H7 (cell line): Measurements from ENCODE around the gene ATOSA. TPM values are rescaled to one million over a fixed set of nuclear protein-coding genes. Genes with fewer than 3 reads are reported as not detected.

Source experiments
- DNase-seq: peaks from one replicate; pipeline ENCODE4 v3.0.0; 2012
- H3K27me3 ChIP-seq: 2 replicates; pipeline ENCODE4 v1.6.0; 2011; ENCODE audit warnings: mild to moderate bottlenecking, low read length; ENCODE audit not compliant: control insufficient read depth, insufficient read depth
- H3K36me3 ChIP-seq: replicated peaks from 2 replicates; pipeline ENCODE4 v1.5.1; 2011; ENCODE audit warnings: low read length; ENCODE audit not compliant: control insufficient read depth, insufficient read depth
- H3K4me3 ChIP-seq: 2 replicates; pipeline ENCODE4 v1.5.1; 2011; ENCODE audit warnings: low read depth, mild to moderate bottlenecking, control low read depth, low read length, moderate library complexity; ENCODE audit not compliant: insufficient read depth
- total RNA-seq: library from RNA; depleted of rRNA; stranded (reverse); fragments of >200 nt; shearing (Covaris generic); gene quantifications from 2 replicates; pipeline ENCODE4 v1.2.3, GENCODE V29; 2014

Gene ATOSA
- total RNA-seq, 1 experiment from 2014 or later: 3.7 TPM

DNA sequence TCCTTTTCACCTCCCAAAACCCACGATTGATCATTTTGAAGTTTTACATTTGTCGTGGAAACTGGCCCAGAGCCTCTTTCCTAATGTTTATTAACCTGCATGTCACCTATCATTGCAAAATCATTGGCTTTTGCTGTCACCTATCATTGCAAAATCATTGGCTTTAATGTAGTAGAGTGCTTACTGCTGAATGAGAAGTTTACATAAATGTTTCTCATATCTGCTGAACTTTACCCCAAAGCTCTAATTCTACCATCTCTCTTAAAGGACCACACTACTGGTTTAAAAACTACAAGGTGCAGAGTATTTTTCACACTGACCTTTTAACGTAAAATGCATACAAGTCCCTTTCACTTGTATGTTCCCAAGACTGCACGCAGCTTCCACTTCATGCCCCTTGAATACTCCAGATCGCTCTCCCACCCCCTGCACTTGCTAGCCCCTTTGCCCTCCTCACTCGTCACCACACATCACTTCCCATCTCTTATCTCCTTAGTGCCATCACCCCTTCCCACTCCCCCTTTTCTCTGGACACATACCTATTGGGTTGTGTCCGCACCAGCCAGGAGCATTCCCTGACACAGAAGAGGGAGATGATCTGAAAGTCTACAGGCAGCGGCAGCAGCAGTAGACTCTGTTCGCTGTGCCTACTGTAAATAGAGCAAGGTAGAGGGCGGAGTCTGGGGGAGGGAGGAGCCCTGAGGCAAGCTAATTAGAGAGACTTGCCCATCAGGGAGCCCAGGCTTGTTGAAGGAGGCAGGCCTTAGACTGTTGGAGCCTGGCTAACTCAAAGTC, 30.2 kb upstream of the ATOSA start:
- H3K36me3 ChIP-seq: no peaks in the 10 kb centered on the region
- peak overlapping the region; percentile 25; the same call in 1 of the 2 replicates for H3K4me3 ChIP-seq
- H3K27me3 ChIP-seq: no peaks in the 10 kb centered on the region
- DNase-seq: peak; percentile 57

DNA sequence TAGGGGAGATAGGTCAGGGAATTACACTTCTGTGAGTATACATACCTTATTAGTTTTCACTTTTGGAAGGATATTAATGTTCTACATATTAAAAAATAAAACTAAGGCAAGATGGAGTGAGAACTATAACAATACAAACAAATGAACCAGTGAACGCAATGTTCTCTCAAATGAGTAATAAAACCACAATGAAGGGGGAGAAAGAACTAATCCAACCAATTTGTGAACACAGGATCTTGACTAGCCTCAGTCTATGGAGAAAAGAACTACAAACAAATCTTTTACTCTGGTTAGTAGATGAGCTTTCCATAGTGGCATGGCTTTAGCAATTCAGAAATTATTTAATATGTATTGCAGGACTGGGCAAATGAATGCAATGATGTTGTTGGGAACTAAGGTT, 26.9 kb upstream of the ATOSA start:
- Histone ChIP-seq H3K36me3 (no peaks in the 10 kb centered on the region), H3K4me3 (no peak overlapping the region)

DNA sequence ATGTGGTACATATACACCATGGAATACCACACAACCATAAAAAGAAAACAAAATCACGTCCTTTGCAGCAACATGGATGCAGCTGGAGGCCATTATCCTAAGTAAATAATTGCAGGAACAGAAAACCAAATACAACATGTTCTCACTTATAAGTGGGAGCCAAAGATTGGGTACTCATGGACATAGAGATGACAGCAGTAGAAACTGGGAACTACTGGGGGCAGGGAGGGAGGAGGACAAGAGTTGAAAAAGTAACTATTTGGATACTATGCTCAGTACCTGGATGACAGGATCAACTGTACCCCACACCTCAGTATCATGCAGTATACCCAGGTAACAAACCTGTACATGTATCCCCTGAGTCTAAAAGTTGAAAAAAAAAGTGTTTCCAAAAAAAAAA, 23.2 kb upstream of the ATOSA start:
- Histone ChIP-seq H3K36me3 (no peaks in the 10 kb centered on the region), H3K4me3 (no peak overlapping the region)

More for the DNA sequence above, 26.9 kb upstream of the ATOSA start:
- no peak for DNase-seq
- H3K27me3 ChIP-seq: no peaks in the 10 kb centered on the region

DNA sequence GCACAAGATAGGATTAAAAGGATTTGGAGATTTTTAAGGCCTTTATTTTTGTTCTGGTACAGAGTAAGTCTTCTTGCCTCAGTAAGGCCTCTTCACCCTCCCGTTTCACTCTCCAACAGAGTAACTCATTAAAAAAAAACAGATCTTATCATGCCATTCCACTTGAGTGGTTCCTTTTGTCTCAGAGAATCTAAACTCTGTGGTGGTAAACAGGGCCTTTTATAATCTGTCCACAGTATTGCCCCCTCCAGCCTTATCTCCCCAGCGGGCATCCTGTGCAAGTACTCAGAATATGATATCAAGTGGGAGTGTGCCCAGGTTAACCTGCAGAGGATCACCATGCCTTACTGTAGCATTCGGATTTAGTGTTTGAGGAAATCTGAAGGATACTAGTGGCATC, 20.3 kb upstream of the ATOSA start:
- no peak for DNase-seq
- no peaks in the 10 kb centered on the region for H3K27me3 ChIP-seq
- H3K36me3 ChIP-seq: no peaks in the 10 kb centered on the region
- H3K4me3 ChIP-seq: no peak overlapping the region

More for the DNA sequence above, 23.2 kb upstream of the ATOSA start:
- no peaks in the 10 kb centered on the region for H3K27me3 ChIP-seq
- DNase-seq: no peak

DNA sequence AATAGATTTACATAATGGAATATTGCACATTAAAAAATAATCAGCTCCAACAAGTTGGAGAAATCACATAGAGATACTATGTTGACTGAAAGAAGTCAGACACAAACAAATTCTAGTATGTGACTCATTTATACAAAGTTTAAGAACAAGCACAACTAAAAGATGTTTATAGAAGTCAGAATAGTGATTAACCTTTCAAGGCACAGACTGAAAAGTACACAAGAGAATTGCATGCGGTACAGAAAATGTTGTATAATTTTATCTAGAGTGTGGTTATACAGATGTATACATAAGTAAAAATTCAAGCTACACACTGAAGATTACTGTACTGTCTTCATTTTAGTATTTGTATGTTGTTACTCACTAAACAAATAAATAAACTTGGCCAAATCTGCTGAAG, 19.3 kb upstream of the ATOSA start:
- Histone ChIP-seq H3K27me3 (no peaks in the 10 kb centered on the region), H3K36me3 (no peaks in the 10 kb centered on the region), H3K4me3 (no peak overlapping the region)
- no peak for DNase-seq

DNA sequence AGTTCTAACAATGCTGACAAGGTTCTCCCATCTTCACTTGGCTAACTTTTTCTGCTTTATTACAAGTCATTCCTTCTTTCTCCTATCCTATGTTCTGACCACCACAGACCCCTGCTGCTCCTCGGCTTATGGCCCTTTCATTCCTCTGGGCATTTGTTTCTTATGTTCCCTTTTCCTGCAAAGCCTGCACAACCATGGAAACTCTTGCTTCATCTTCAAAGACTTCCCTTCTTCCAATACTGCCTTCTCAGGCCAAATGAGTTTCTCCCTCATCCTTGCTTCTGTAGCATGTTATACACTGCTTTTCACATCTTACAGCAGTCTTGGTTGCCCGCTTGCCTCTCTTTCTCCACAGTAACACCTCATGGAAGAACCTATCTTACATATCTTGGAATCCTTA, 17.9 kb upstream of the ATOSA start:
- H3K4me3 ChIP-seq: no peak overlapping the region
- H3K27me3 ChIP-seq: no peaks in the 10 kb centered on the region

DNA sequence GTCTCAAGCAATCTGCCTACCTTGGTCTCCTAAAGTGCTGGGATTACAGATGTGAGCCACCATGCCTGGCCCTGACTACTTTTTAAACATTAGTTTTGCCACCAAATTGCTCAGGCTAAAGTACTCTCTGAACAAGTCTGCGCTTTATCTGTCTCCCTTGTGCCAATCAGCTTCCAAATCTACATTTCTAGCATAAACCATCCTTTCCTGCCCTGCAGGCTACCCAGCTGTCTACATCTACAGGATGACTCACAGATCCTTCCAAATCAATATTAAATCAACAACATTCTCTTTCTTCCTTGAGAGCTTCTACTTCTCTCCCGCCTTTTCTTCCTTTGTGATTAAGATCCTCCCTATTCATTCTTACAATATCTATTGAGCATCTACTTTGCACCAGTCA, 16.0 kb upstream of the ATOSA start:
- no peak for DNase-seq
- Histone ChIP-seq H3K36me3 (no peaks in the 10 kb centered on the region), H3K27me3 (no peaks in the 10 kb centered on the region)

More for the DNA sequence above, 17.9 kb upstream of the ATOSA start:
- no peak for DNase-seq
- H3K36me3 ChIP-seq: no peaks in the 10 kb centered on the region

DNA sequence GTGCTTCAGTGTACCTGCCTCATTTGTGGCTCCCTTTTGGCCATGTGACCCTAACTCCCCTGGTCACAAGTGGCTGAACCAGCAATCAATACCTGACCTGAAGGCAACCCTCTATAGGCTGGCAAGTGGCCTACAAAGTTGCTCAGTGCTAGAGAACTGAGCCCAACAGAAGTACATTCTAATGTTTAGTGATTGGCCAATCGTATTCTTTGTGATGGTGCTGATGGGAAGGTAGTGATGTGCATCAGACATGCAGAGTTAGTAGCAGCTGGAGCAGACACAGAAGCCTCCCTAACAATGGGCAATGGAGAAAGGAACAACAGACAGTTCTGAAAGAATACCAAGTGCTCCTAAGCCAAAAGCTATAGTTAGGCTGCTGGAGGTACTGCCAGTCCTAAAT, 10.4 kb upstream of the ATOSA start:
- Histone ChIP-seq H3K4me3 (no peak overlapping the region), H3K27me3 (no peaks in the 10 kb centered on the region), H3K36me3 (no peaks in the 10 kb centered on the region)
- DNase-seq: no peak

More for the DNA sequence above, 16.0 kb upstream of the ATOSA start:
- no peak overlapping the region for H3K4me3 ChIP-seq

DNA sequence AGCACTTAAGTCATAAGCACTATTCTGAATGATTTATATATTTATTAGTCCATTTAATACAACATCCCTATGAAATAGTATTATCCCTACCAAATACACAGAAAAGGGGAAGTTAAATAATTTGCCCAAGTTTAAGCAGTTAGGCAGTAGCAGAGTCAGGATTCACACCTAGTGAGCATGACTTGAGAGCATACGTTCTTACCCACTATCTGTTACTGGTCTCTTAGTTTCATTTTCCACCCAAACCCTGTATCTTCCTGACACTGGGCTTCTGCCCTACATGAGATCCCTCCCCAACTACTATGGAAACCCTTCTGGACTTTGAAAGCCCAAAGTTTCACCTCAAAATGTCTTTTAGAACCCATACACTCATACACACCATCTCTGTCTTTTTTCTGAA, 4.4 kb upstream of the ATOSA start:
- no peak overlapping the region for H3K4me3 ChIP-seq
- H3K27me3 ChIP-seq: no peaks in the 10 kb centered on the region; the same call in 1 of the 2 replicates
- no peak for DNase-seq
- H3K36me3 ChIP-seq: no peaks in the 10 kb centered on the region

DNA sequence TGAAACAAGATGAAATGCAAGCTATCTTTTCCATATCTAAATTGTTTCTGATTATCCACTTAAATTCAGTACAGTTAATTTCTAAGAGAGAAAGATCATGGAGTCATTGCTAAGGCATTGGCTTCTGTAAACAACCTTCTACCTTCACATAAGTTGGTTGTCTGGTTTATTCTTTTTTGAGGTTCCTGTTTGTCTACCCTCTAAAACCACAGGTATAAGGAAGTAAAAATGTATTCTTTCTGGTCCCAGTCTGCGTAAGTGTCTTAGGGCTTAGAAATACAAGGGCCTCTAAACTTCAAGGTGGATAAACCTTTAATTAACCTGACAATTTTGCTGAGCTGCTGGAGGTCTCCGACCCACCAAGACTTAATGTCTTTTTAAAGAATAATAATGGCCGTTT, 3.6 kb upstream of the ATOSA start:
- Histone ChIP-seq H3K4me3 (no peak overlapping the region), H3K36me3 (no peaks in the 10 kb centered on the region), H3K27me3 (no peaks in the 10 kb centered on the region; the same call in 1 of the 2 replicates)
- no peak for DNase-seq

DNA sequence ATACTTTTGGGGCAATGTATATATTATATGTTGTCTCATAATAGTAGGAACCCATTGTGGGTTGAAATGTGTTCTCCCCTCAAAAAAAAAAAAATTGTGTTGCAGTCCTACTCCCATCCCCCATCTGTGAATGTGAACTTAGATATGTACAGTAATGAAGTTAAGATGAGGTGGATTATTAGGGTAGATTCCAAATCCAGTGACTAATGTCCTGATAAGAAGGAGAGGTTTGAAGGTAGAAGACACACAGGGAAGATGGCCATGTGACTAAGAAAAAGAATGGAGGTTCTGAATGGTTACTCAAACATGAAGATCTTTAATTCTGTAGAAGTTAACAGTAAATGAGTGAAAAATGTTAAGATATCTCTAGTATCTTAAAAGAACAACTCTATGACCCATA, 3.0 kb upstream of the ATOSA start:
- H3K4me3 ChIP-seq: no peak overlapping the region
- H3K27me3 ChIP-seq: no peaks in the 10 kb centered on the region; the same call in 1 of the 2 replicates
- DNase-seq: no peak
- no peaks in the 10 kb centered on the region for H3K36me3 ChIP-seq

DNA sequence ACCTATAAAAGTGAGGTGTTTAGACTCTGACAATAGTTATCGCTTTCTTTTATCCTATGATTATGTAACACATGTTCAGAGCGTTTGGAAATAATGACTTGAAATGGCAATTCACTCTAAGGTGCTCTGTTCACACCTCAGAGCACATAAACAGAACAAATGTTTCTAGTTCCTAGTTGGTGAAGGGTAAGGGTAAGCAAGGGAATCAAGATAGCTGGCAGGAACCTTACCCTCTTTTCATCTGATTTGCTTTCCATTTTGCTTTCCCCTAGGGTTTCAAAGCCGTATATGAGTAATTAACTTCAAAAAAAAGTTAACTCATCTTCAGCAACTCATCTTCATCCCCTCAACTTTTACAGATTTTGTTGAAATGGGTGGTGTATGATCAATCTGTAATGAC, 2.3 kb upstream of the ATOSA start:
- Histone ChIP-seq H3K4me3 (no peak overlapping the region), H3K36me3 (no peaks in the 10 kb centered on the region), H3K27me3 (no peaks in the 10 kb centered on the region; the same call in 1 of the 2 replicates)
- no peak for DNase-seq

DNA sequence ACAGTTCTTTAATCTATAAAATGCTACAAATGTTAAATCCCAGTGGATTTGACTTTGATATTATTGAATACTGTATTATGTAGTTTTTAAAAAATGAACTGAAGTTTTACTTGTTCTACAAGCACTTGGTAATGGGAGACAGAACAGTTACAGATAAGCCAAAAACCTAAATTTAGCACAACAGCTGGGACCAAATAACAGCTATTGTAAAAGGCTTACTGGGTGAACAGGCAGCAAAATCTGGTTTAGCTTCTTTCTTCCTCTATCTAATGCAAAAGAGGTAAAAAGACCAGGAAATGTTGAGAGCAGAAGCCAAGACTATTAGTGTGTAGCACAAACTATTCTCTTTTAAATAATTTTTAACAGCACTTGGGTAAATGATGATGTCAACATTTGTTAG, 1.6 kb upstream of the ATOSA start:
- Histone ChIP-seq H3K36me3 (no peaks in the 10 kb centered on the region), H3K4me3 (no peak overlapping the region), H3K27me3 (no peaks in the 10 kb centered on the region; the same call in 1 of the 2 replicates)
- DNase-seq: no peak

DNA sequence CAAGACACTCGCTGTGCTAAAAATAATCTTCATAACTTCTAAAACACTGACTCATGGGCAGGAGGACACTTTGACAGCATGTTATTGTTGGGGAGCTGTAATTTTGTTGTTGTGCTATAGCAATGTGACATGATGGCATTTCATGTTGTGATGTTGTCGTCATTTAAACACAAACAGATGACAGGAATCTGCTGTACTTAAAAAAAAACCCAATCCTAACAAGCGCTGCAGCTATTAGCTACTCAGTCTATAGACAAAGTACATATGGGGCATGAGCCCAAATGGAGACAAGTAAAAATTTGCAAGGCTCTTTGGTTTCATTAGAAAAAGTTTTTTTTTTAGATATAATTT, 828 bp upstream of the ATOSA start:
- no peak for DNase-seq

DNA sequence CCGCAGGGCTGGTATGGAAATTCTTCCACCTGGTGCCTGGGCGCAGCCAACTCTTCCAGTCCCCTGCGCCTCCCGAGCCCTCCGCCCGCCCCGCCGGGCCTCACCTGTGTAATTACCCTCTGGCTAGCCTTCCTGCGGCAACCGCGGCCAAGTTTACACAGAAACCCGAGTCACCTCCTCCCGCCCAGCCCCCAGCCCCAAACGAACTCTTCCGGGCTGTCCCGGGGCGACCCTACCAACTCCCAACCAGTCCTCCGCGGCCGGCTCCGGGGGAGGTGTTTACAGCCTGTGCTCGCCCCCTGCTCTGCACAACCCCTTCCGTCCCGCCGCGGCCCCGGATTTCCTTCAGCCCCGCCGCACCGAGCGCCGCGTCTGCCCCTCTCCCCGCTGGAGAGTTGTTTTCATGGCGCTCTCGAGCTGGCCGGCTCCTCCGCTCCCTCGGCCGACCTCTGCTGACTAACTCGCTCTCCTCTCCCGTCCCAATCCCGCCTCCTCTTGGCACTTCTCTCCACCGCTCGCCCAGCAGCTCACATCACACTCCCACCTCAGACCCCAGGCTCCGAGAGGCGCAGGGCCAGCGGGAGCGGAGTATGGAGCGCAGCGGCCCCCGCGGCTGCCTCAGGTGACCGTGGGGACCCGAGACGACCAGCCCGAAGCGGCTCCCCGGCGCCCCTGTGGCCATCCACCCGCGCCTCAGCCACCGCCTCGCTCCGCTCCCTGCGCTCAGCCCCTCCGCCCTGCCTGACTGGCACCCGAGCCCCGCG, 538 bp downstream of the ATOSA start:
- Histone ChIP-seq H3K36me3 (no peaks in the 10 kb centered on the region), H3K27me3 (no peaks in the 10 kb centered on the region; the same call in 1 of the 2 replicates), H3K4me3 (peak overlapping the region; percentile 82)
- DNase-seq: peak; percentile 75

More for the DNA sequence above, 828 bp upstream of the ATOSA start:
- no peaks in the 10 kb centered on the region; the same call in 1 of the 2 replicates for H3K27me3 ChIP-seq
- H3K4me3 ChIP-seq: peak overlapping the region; percentile 82
- no peaks in the 10 kb centered on the region for H3K36me3 ChIP-seq
